Upper lobe of left lung (tissue), 6 donors: Measurements from ENCODE around the gene IGFLR1. TPM values are rescaled to one million over a fixed set of nuclear protein-coding genes. Genes with fewer than 3 reads are reported as not detected.

ENCODE experiments used
- ATAC-seq, 2 donors: fragments of 200-7000 bp; cut with Tn5 transposase; one replicate each; pipeline ENCODE4 v1.9.1; 2022; ENCODE audit warnings: mild to moderate bottlenecking in 2 of 2, moderate library complexity in 2 of 2; ENCODE audit not compliant: low FRiP score in 2 of 2
- DNase-seq, 2 donors: peaks; one replicate each; pipeline ENCODE4 v3.0.0-alpha.2; 2019 to 2020
- H3K27ac ChIP-seq, 4 donors: fragments of 200-600 bp; sonication (generic); one replicate each; pipeline ENCODE4 v1.5.1; 2016 to 2019
- H3K27me3 ChIP-seq, 4 donors: fragments of 200-600 bp; sonication (generic); one replicate each; pipeline ENCODE4 v1.5.1; 2017 to 2019
- H3K36me3 ChIP-seq, 4 donors: fragments of 200-600 bp; sonication (generic); one replicate each; pipeline ENCODE4 v1.5.1; 2016 to 2019
- H3K4me1 ChIP-seq, 4 donors: fragments of 200-600 bp; sonication (generic); one replicate each; pipeline ENCODE4 v1.5.1; 2018 to 2019
- H3K4me3 ChIP-seq, 4 donors: fragments of 200-600 bp; sonication (generic); one replicate each; pipeline ENCODE4 v1.5.1; 2017 to 2019; ENCODE audit warnings: mild to moderate bottlenecking in 2 of 4, moderate library complexity in 1 of 4
- H3K9me3 ChIP-seq, 4 donors: fragments of 200-600 bp; sonication (generic); one replicate each; pipeline ENCODE4 v1.5.1; 2018 to 2019
- EP300 ChIP-seq, 4 donors: sonication (generic); formaldehyde crosslinking; IDR thresholded peaks; one replicate each; pipeline ENCODE4 v1.5.1; 2017; ENCODE audit warnings: antibody characterized with exemption in 4 of 4, control low read depth in 2 of 4
- POLR2A ChIP-seq, 4 donors: fragments of 450-650 bp; IDR thresholded peaks; one replicate each; pipeline ENCODE4 v1.5.1; 2016 to 2017; ENCODE audit warnings: antibody characterized with exemption in 4 of 4, mild to moderate bottlenecking in 2 of 4
- POLR2AphosphoS5 ChIP-seq, 2 donors: sonication (generic); formaldehyde crosslinking; IDR thresholded peaks; one replicate each; pipeline ENCODE4 v1.5.1; 2017; ENCODE audit warnings: antibody characterized with exemption in 2 of 2
- WGBS, 2 donors: methylation state at CpG; one replicate each; pipeline ENCODE4 v1.1.5; 2017 to 2018; 5-methylcytosine and 5-hydroxymethylcytosine counted together
- total RNA-seq, 6 donors: library from RNA; depleted of rRNA in 4 of 6; stranded (reverse); fragments of >200 nt in 4 of 6; gene quantifications; one replicate each; pipeline versions ENCODE4 v1.1.0 to v1.2.1, GENCODE V29; 2016 to 2021
- TF ChIP-seq, protein P1 (sequence below), 6 experiments: fragments of 450-650 bp in 4 of 6; fragments of 200-600 bp in 2 of 6; sonication (generic) in 2 of 6; IDR thresholded peaks; one replicate each; pipeline ENCODE4 v1.5.1; 2016 to 2019; ENCODE audit warnings: antibody characterized with exemption in 6 of 6
- donor health status: DM: no; HTN: no; CAD: no; lungs with moderate emphysema.
- donor health status: DM: no; HTN: yes; CAD: no; lungs with severe emphysema.

IGFLR1 gene
- total RNA-seq, 6 donors from 2014 or later: 6.4 to 28.4 (median 18.8) TPM

DNA sequence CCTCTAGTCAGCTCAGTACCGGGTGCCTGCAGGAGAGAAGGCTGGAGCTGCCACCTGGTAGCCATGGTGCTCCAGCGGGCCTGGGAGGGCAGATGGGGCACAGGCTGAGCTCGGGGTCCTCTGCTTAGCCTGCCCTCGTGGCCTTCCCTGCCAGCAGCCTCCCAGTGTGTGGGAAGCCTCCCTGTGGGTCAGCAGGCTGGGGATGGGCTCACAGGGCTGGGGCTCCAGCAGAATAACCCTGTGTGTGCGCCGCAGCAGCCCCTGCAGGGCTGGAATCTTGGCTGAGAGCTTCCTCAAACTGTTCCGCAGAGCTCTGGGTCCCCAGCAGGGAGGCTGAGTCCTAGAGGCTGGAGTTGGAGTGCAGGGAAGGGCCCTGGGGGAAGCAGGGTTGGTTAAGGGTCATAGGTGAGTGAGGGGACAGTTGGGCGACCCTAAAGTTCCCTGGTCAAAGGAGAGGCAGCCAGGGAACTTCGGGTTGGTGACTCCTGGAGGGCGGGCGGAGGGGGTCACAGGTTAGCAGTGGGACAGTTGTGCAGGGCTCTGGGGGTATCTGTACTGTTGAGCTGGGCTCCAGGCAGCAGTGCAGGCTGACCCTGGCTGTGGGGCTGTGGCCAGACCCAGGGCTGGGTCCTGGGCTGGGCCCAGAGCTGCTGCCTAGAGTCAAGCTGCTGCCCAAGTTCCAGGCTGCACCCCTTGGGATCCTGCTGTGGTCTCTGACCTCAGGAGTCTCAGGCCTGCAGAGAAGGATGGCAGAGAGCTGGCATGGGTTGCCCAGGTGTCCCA lies 47.1 kb upstream of the IGFLR1 start:
- peaks cover 0 to 15% (median 5%) of the 10 kb centered on the region in 4 donors for H3K36me3 ChIP-seq
- WGBS, 2 donors: 94 to 98% methylated on average over 4 to 11 of the region's 11 CpGs
- H3K4me1 ChIP-seq: no peaks in the 10 kb centered on the region
- no peaks in the 10 kb centered on the region for H3K27me3 ChIP-seq
- DNase-seq: peak in 1 of 2 donors; percentile 70
- TF ChIP-seq POLR2AphosphoS5 (IDR thresholded peaks at IDR 0.05) (no peak), POLR2A (IDR thresholded peaks at IDR 0.05) (no peak), EP300 (IDR thresholded peaks at IDR 0.05) (no peak)
- TF ChIP-seq, protein P1, sequence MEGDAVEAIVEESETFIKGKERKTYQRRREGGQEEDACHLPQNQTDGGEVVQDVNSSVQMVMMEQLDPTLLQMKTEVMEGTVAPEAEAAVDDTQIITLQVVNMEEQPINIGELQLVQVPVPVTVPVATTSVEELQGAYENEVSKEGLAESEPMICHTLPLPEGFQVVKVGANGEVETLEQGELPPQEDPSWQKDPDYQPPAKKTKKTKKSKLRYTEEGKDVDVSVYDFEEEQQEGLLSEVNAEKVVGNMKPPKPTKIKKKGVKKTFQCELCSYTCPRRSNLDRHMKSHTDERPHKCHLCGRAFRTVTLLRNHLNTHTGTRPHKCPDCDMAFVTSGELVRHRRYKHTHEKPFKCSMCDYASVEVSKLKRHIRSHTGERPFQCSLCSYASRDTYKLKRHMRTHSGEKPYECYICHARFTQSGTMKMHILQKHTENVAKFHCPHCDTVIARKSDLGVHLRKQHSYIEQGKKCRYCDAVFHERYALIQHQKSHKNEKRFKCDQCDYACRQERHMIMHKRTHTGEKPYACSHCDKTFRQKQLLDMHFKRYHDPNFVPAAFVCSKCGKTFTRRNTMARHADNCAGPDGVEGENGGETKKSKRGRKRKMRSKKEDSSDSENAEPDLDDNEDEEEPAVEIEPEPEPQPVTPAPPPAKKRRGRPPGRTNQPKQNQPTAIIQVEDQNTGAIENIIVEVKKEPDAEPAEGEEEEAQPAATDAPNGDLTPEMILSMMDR (IDR thresholded peaks at IDR 0.05): no peak
- H3K9me3 ChIP-seq: no peaks in the 10 kb centered on the region
- H3K27ac ChIP-seq: no peak overlapping the region
- ATAC-seq: no peak
- H3K4me3 ChIP-seq: no peak overlapping the region

DNA sequence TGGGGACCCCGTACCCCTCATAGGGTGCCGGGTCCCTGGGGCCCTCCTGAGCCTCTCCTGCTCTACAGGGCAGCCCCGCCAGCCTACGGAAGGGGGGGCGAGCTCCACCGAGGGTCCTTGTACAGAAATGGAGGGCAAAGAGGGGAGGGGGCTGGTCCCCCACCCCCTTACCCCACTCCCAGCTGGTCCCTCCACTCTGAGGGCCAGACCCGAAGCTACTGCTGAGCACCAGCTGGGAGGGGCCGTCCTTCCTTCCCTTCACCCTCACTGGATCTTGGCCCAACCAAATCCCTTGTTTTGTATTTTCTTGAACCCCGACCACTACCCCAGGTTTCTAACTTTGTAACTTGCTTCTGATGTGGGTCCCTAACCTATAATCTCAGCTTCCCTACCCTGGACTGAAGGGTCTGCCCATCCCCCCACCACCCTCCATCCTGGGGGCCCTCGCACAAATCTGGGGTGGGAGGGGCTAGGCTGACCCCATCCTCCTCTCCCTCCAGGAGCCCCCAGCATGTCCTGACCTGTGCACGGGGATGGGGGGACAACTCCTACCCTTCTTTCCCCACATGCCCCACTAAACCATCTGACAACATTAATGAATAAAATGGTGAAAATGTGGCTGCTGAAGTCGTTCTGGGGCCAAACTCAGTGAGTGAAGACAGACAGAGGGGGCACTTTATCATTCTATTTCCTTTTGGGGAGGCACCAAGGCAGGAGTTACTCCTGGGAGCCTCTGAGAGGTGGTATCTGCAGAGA lies 46.1 kb upstream of the IGFLR1 start:
- Histone ChIP-seq H3K27ac (no peak overlapping the region), H3K4me3 (no peak overlapping the region), H3K4me1 (no peaks in the 10 kb centered on the region), H3K27me3 (no peaks in the 10 kb centered on the region), H3K9me3 (no peaks in the 10 kb centered on the region), H3K36me3 (peaks cover 0 to 16% (median 8%) of the 10 kb centered on the region in 4 donors)
- 82 to 83% methylated on average over 8 to 12 of the region's 12 CpGs for WGBS, 2 donors
- TF ChIP-seq POLR2A (IDR thresholded peaks at IDR 0.05): no peak
- TF ChIP-seq, protein P1 (IDR thresholded peaks at IDR 0.05): no peak
- TF ChIP-seq EP300 (IDR thresholded peaks at IDR 0.05): no peak
- TF ChIP-seq POLR2AphosphoS5 (IDR thresholded peaks at IDR 0.05): no peak
- DNase-seq (no peak), ATAC-seq (no peak)

DNA sequence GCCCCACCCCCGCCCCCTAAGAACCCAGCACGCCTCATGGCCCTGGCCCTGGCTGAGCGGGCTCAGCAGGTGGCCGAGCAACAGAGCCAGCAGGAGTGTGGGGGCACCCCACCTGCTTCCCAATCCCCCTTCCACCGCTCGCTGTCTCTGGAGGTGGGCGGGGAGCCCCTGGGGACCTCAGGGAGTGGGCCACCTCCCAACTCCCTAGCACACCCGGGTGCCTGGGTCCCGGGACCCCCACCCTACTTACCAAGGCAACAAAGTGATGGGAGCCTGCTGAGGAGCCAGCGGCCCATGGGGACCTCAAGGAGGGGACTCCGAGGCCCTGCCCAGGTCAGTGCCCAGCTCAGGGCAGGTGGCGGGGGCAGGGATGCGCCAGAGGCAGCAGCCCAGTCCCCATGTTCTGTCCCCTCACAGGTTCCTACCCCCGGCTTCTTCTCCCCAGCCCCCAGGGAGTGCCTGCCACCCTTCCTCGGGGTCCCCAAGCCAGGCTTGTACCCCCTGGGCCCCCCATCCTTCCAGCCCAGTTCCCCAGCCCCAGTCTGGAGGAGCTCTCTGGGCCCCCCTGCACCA lies 45.1 kb upstream of the IGFLR1 start:
- DNase-seq: peak in 1 of 2 donors; percentile 55
- 87 to 92% methylated on average over 2 to 8 of the region's 15 CpGs for WGBS, 2 donors
- ATAC-seq: no peak
- peaks cover 0 to 20% (median 10%) of the 10 kb centered on the region in 4 donors for H3K36me3 ChIP-seq
- no peak overlapping the region for H3K4me3 ChIP-seq
- H3K9me3 ChIP-seq: no peaks in the 10 kb centered on the region
- no peaks in the 10 kb centered on the region for H3K27me3 ChIP-seq
- TF ChIP-seq POLR2A (IDR thresholded peaks at IDR 0.05): no peak
- no peak for TF ChIP-seq POLR2AphosphoS5 (IDR thresholded peaks at IDR 0.05)
- no peak for TF ChIP-seq EP300 (IDR thresholded peaks at IDR 0.05)
- TF ChIP-seq, protein P1 (IDR thresholded peaks at IDR 0.05): no peak
- H3K4me1 ChIP-seq: no peaks in the 10 kb centered on the region
- no peak overlapping the region for H3K27ac ChIP-seq

DNA sequence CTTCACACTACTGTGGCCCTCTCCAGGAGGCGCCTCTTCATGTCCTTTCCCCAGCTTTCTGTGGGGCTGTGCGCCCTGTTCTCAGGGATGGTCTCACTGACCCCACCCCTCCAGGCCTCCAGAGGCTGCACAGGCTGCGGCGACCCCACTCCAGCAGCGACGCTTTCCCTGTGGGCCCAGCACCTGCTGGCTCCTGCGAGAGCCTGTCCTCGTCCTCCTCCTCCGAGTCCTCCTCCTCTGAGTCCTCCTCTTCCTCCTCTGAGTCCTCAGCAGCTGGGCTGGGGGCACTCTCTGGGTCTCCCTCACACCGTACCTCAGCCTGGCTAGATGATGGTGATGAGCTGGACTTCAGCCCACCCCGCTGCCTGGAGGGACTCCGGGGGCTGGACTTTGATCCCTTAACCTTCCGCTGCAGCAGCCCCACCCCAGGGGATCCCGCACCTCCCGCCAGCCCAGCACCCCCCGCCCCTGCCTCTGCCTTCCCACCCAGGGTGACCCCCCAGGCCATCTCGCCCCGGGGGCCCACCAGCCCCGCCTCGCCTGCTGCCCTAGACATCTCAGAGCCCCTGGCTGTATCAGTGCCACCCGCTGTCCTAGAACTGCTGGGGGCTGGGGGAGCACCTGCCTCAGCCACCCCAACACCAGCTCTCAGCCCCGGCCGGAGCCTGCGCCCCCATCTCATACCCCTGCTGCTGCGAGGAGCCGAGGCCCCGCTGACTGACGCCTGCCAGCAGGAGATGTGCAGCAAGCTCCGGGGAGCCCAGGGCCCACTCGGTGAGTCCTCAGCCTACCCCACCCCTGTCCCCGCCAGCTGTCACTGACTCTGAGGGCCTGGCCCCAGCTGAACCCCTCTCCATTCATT lies 44.3 kb upstream of the IGFLR1 start:
- peaks cover 0 to 25% (median 12%) of the 10 kb centered on the region in 4 donors for H3K36me3 ChIP-seq

More for the DNA sequence above, 44.3 kb upstream of the IGFLR1 start:
- no peak overlapping the region for H3K4me3 ChIP-seq
- no peak overlapping the region for H3K27ac ChIP-seq
- H3K27me3 ChIP-seq: no peaks in the 10 kb centered on the region
- no peaks in the 10 kb centered on the region for H3K4me1 ChIP-seq
- peak in 1 of 2 donors; percentile 61 for DNase-seq
- no peak for ATAC-seq
- TF ChIP-seq POLR2AphosphoS5 (IDR thresholded peaks at IDR 0.05) (no peak), EP300 (IDR thresholded peaks at IDR 0.05) (no peak)
- TF ChIP-seq, protein P1 (IDR thresholded peaks at IDR 0.05): no peak
- WGBS, 2 donors: 92 to 94% methylated on average over 13 to 29 of the region's 31 CpGs
- H3K9me3 ChIP-seq: no peaks in the 10 kb centered on the region
